GM18502 (cell line): Measurements from ENCODE around the gene CD79B.

ENCODE experiments used
- ATAC-seq: cut with Tn5 transposase; IDR thresholded peaks from one replicate; pipeline ENCODE4 v1.9.1; 2021; ENCODE audit warnings: mild to moderate bottlenecking; ENCODE audit not compliant: unreplicated experiment, poor library complexity

Gene CD79B

DNA sequence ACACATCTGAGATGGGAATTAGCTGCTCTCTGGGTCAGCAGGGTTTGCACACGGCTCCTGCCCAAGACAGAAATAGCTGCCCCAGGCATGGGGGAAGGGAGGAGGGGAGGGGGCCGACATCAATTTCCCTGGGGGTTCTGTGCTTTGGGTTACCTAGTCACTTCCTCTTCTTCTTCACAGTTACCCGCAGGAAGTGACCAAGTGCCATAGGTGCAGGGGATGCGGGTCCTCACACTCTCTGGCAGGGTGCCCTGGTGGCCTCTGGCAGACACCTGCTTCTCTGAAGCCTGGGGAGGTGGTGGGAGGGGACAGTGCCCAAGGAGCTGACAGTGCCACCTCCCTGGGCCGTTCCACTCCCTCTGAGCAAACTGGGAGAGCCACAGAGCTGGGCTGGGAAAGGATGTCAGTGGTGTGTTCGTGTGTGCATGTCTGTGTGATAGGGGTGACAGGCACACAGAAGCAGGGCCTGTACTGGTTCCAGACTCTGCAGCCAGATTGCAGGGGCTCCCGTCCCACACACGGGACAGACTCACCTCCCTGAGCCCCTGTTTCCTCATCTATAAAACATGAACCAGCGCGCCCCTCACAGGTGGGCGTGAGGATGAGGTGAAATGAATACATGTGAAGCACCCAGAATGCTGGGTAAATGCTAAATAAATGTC lies 22.4 kb upstream of the CD79B start:
- peak; percentile 65 for ATAC-seq

DNA sequence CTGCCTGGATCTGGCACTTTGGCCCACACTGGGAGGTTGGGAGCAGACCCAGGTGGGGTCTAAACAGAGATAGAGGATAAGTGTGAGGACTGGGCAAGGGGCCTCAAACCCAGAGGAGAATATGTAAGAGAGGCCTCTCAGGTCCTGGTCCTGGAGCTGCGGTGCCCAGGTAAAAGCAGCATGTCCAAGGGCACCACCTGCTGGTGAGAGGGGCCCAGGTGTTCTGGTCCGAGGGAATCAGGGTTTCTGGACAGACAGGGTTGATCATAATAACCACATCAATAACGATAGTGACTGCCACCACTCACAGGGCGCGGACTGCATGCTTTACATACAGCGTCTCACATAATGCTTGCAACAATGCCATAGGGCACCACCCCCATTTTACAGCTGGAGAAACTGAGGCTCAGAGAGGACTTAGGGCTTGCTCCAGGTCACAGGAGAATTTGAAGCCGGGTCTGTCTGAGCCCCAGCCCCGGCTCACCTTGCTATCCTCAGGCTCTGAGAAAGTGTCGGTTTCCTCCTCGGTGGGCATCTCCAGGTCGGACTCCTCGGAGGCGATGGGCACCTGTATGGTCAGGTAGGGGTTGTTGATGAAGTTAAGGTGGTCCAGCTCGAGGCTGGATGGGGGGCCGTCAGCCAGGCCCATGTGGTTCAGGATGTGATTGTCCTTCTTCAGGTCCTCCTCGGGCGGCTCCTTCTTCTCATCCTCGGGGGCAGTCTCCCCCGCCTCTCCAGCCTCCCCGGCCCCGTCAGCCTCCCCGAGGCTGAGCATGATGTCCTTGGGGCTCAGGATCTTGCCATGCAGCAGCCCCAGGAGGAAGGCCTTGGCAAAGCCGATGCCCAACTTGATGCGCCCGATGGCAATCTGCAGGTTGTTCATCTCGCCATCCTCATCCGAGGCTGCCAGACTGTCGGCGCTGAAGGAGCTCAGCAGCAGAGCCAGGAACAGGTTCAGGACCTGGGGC lies 19.1 kb upstream of the CD79B start:
- no peak for ATAC-seq

DNA sequence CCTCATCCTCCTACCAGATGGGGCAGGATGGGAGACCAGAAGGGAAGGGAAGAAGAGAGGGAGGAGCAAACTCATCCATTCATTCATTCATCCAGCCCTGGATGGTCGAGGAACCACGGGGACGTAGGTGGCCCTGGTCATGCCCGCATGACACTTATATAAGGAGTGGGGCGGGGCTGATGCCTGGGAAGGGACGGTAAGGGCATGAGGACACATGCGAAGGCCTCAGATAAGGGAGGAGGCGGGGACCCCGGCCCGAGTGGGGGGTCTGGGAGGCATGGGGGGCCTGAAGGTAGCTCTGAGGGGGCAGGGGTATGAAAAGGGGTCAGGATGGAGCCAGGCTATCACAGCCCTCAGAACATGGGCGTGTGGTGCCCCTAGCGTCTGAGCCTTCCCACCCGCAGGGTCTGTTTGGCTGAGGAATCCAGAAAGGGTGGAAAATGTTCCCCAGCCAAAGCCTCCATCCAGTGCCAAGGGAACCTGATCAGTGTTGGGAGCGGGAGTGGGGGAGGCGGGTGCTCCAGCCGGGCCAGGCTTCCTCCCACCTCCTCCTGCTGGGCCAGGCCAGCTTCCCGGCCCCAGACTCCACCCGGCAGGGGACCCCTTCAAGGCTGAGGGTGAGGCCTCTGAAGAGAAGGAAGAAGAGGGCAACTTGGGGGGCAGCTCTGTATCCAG lies 17.6 kb upstream of the CD79B start:
- no peak for ATAC-seq

DNA sequence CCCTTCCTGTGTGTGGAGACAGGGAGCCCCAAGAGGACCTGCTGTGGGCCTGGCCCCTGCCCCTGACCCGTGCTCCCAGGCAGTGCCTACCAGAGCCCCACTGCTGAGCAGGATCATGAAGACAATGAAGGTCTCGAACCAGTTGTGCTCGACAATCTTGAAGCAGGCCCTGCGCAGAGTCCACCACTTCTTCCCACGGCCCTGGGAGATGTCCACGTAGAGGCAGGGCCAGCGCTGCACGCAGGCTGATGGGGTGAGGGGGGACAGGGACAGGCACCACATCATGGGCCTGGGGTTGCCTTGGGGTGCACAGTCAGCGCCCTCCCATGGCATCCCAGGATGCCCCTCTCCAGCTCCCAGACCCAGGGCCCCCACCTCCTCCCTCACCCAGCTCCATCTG lies 16.4 kb upstream of the CD79B start:
- ATAC-seq, result no peak

DNA sequence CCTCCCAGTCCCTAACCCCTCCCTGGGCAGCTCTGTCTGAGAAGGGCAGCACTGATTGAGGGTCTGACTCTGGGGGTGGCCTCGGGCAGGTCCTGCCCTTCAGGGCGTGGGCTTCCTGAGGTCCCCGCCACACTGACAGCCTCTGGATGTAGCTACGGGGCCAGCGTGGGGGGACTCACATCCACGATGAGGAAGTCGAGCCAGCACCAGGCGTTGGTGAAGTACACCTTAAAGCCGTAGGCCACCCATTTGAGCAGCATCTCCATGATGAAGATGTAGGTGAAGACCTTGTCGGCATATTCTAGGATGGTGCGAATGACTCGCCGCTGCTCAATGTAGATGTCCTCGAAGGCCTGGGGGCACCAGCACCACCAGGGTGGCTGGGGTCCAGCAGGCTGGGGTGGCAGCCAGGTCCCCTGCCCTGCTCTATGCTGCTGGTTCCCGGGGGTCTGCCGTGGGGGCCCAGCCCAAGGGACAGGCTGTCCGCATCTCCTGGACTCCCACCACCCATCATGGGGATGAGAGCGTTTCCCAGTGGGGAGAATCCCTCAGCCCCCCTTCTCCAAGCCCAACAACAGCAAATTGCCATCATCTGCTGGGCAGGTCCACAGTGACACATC lies 15.7 kb upstream of the CD79B start:
- ATAC-seq, result no peak

DNA sequence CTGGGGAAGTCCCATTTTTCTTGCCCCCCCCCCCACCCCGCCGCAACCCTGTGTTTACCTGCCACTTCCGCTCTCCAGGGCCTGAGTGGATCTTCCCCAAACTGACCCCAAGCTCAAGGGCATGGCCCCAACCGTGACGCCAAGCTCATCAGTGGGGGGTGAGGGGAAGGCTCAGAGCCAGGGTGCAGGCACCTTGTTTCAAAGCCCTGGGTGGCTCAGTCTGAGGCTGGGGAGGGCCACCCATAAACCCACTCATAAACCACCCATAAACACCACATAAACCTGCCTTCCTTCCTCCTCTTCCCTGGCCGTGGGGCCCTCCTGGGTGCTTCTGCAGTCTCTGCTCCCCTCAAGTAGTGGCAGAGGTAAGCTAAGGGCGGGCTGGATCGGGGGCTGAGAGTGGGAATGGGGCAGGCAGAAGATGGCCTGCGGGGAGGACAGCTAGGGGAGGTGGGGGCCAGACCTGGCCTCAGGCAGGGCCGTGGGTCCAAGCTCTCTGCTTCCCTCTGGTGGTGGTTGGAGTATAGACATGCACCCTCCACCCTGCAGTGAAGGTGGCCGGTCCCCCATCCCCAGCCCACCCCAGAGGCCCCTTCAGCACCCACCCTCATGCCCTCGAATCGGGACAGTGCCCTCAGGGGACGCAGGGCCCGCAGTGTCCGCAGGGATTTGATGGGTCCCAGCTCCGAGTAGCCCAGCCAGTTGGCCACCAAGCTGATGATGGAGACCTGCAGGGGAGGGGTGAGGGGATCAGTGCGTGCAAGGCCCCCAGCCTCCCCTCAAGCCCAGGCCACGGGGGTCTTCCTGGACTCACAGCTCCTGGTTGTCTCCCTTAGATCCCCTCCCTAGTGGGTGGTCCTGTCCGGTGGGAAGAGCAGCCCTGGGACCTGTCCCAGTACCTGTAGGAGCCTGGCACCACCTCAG lies 14.6 kb upstream of the CD79B start:
- ATAC-seq, result peak; percentile 79

DNA sequence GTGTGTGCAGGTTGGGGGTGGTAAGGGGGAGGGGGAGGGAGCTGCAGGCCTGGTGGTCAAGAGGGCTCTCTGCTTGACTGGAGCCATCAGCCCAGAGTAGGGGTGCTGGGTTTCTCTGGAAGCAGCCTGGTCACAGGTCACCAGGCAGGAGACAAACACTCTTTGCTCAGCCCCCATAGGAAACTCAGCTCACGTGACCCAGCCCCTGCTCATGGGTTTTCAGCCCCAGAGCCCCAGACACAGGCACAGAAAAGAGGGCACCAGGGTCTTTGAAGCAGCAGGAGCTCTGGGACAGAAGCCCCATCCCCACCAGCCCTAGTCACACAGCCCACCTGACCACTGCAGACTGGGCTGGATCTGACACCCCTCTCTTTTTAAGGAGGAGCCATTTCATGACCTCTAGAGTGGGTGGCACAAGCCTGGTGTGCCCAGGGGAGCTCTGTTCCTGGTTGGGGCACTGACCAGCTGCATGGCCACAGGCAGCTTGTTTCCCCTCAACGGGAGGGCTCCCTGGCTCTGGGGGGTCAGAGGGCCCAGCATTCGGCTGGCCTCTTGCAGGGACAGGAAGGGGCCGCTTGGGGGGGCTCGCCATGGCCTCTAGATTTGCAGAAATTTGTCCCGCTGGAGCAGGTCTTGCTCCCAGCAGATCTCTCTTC lies 13.8 kb upstream of the CD79B start:
- ATAC-seq, result no peak

DNA sequence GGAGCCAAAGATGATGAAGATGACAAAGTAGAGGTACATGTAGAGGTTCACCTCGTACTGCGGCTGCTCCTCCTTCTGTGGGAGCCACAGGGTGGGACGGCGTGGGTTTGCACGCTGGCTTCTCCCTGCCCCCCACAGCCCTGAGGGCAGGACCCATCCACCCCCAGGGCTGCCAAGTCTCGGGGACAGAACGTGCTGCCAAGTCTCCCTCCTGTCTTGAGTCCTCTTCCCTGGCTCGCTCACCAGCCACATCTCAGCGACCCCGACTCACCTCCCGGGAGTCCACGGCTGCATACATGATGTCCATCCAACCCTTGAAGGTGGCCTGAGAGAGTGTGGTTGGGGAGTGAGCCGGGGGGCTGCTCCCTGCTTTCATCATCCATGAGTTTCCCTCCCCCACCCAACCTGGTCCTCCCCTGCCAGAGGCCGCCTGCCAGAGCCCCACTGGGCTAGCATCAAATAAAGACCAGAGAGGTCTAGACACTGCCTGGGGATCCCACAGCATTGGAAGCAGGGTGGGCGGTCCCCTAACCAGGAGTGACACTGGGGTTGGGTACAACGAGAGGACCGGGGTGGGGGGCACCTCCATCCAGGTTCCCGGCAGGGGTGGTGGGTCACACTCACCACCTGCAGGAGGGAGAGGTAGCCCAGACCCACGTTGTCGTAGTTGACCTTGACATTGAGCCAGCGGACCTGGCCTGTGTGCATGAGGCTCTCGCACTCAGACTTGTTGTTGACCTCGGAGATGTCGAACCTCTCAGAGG lies 12.8 kb upstream of the CD79B start:
- no peak for ATAC-seq

DNA sequence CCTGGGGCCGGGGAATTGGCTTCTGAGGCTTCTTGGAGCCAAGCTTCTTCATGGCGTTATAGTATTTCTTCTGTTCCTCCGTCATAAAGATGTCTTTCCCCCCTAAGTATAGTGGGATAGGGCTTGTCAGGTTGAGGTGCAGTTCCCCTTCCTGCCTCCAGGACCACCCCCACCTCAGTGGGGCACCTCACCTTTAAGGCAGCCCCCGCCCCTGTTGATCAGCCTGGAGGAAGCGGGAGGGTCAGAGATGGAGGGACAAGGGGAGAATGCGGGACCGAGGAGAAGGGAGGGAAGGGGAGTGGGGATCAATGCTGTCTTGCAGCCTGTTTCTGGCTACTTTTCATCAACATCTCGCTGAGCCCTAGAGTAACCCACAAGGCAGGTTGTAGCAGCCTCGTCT lies 11.6 kb upstream of the CD79B start:
- ATAC-seq, result no peak

DNA sequence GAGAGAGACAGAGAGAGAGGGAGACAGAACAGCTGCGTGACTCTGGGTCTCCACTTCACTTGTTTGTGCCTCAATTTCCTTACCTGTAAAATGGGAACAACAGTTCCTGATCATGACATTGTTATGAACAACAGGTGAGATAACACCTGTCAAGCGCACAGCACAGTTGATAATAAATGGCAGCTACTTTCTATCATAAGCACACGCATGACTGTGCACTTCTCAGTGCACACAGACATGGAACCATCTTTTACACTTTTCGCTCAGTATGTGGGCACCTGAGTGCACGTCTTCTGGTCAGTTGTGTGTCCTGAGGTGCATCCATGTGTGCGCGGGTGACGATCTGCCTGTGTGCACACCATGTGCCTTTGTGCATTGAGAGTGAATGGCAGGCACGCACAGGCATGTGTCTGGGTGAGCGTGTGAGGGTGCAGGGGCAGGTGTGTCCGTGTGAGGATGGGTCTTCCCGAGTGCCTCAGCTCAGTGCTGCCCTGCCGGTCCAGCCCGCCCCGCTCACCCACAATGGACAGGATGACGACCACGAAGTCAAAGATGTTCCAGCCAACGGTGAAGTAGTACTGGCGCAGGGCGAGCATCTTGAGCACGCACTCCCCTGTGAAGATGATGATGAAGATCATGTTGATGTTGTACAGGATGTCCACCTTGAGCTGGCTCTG lies 10.3 kb upstream of the CD79B start:
- no peak for ATAC-seq

DNA sequence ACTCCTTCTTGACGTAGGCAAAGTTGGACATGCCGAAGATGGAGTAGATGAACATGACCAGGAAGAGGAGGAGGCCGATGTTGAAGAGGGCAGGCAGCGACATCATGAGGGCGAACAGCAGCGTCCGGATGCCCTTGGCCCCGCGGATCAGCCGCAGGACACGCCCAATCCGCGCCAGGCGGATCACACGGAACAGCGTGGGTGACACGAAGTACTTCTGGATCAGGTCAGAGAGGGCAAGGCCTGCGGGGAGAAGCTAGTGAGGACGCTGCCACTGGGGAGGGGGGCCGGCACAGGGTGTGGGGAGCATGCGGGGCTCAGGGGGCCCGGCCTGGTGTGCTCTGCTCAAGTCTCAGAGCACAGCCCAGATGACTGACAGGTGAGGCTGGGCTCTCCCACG lies 9.6 kb upstream of the CD79B start:
- no peak for ATAC-seq

DNA sequence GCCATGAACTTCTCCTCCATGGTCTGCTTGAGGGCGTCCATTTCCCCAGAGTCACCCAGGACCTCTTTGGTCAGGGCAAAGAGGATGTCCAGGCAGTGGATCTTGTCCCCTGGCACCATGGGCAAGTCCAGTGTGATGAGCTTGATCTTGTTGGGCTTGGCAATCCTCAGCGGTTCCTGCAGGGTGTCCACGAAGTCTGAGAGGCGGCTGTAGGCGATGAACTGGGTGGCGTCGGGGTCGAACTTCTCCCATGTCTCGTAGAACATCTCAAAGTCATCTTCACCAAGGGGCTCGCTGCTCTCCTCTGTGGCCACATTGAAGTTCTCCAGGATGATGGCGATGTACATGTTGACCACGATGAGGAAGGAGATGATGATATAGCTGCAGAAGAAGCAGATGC lies 9.0 kb upstream of the CD79B start:
- no peak for ATAC-seq

DNA sequence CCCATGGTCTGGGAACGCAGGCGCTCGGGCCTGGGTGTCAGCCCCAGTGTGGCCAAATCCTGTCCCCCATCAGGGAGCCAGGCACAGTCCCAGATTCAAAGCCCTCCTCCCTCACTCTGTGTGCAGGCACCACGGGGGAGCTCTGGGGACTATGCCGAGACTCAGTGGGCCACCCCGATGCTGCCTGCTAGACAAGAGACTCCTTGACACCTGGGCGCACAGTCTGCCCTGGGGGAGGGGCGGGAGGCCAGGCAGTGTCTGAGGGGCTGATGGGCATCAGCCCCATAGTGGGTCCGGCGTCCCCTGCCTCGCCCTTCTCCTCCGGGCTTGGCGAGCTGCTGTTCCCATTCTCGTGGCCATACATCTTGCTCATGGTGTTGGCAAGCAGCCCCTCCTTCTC lies 8.5 kb upstream of the CD79B start:
- no peak for ATAC-seq

DNA sequence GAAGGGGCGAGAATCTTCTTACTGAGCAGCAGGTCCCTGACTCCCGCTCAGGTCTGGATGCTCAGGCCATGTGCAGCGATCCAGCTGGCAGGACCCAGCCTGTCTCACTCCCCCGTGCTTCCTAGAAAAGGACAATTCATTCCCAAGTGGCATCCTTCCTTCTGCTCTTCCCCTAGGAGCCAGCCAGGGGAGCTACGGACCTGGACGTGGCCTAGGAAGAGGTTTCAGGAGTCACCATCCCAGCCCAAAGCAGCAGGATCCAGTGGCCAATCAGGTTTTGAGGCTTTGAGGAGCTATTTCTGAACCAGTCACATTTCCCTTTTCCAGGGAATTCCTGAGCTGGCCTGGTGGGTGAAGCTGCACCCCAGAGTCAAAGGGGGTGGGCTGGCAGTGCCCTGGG lies 7.8 kb upstream of the CD79B start:
- ATAC-seq, result no peak

DNA sequence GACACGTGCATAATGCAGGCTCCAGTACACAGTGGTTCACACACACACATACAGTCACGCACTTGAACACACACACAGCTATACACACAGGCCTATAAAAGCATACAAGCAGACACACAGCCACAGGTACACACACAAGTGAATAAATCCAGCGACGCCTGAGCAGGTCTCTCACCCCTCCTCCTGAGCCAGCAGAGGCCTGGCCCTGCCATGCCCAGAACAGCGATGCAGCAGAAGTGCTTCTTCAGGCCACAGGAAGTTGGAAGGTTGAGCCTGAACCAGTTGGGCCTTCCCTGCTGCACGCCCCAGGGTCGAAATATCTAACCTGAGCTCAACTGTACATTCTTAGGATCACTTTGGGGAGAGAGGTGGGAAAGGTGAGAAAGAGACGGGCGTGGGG lies 7.3 kb upstream of the CD79B start:
- ATAC-seq, result no peak

DNA sequence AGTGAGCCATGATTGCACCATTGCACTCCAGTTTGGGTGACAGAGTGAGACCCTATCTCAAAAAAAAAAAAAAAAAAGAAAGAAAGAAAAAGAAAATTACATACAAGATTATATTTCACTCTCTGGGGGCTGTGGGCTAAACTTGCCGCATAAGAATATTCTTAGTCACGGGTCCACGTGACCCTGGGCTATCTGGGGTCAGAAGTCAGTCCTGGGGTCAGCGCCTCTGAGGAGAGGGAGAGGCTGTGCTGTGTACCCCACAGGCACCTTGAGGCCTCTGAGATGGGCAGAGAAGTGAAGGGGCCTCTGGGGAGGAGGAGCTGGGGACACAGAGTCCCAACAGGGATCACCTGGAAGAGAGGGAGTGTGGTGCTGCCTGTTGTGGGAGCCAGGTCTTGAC lies 5.8 kb upstream of the CD79B start:
- no peak for ATAC-seq

DNA sequence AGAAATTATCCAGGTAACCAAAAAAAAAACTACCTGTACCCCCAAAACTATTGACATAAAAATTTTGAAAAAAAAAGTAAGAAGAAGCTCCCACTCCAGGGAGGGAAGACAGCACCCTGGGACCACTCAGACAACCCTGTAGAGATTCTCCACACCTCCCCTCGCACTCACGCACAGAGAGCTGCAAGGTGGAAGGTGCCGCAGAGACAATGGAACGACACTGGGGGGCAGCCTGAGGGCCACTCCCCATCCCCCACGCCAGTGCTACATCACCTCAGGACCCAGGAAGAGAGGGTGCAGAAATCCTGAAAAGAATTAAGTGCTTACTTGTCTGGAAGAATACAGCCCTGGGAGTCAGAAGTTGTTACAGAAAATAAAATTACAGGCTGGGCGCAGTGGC lies 5.2 kb upstream of the CD79B start:
- no peak for ATAC-seq
